Choroid plexus epithelial cell (primary cell): ENCODE results near the gene GREB1L.

ENCODE experiments used
- DNase-seq: peaks from one replicate; pipeline ENCODE4 v3.0.0-alpha.2; 2010; ENCODE audit warnings: low read depth
- H3K4me3 ChIP-seq: 2 replicates; pipeline ENCODE4 v1.5.1; 2011; ENCODE audit warnings: low read depth, mild to moderate bottlenecking, control low read depth, low read length, moderate library complexity
- CTCF ChIP-seq: conservative IDR thresholded peaks from 2 replicates; pipeline ENCODE4 v1.5.1; 2011; ENCODE audit warnings: low read depth, mild to moderate bottlenecking, control low read depth, inconsistent platforms, low read length, moderate library complexity

GREB1L gene

DNA sequence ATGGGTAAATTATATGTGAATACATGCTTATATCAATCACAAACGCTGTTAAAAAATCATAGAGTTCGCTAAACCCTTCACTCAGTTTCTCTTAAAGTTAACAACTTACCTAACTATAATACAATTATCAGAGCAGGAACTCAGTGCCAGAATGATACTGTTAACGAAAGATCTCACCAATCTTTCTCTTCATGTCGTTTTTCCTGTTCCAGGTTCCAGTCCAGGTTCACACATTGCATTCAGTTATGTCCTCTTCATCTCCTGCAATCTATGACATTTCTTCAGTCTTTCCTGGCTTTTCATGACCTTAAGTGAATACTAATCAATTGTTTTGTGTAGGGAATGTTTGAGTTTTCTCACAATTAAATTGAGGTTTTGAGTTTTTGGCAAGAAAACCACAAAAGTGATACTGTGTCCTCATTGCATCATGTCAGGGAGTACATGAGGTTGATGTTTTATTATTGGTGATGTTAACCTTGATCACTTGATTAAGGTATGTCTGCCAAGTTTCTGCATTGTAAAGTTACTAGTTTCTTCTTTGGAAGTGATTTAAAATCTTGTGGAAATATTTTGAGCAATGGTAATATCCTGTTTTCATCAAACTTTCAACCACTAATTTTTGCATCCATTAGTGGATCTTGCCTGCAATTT is 226.6 kb downstream of the GREB1L start:
- no peak overlapping the region for H3K4me3 ChIP-seq
- no peak for DNase-seq
- no peak for TF ChIP-seq CTCF

DNA sequence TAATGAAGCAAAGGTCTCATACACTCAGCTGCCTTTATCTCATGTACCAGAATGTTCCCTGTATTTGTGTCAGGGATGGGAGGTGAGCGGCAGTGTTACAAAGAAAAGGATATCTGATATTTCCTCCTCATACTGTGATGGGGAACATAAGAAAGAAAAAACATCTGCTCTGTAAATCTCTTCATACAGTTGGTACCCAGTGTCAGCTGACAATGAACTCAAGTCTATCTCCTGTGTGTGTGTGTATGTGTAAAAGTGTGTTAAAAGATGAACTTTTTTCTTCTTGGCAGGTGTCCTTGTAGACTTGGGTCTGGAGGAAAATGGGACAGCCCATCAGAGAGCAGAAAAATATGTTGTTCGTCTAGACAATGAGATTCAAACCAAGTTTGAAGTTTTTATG is 230.7 kb downstream of the GREB1L start:
- DNase-seq = no peak
- no peak for TF ChIP-seq CTCF
- no peak overlapping the region for H3K4me3 ChIP-seq

- no peak for TF ChIP-seq CTCF
- no peak for DNase-seq
- no peak overlapping the region for H3K4me3 ChIP-seq
Observed at GRCh38 chr18:21474621-21475020, 232.6 kb downstream of the GREB1L start.

DNA sequence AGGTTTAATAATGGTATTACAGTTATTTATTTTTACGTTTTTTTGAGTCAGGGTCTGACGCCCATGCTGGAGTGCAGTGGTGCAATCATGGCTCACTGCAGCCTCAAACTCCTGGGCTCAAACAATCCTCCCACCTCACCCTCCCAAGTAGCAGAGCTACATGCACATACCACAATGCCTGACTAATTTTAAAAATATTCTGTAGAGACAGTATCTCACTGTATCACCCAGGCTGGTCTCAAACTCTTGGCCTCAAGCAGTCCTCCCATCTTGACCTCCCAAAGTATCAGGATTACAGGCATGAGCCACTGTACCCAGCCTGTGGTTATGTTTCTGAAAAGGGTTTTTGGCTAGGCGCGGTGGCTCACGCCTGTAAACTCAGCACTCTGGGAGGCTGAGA is 237.7 kb downstream of the GREB1L start:
- no peak for DNase-seq
- H3K4me3 ChIP-seq = no peak overlapping the region
- TF ChIP-seq CTCF = no peak

DNA sequence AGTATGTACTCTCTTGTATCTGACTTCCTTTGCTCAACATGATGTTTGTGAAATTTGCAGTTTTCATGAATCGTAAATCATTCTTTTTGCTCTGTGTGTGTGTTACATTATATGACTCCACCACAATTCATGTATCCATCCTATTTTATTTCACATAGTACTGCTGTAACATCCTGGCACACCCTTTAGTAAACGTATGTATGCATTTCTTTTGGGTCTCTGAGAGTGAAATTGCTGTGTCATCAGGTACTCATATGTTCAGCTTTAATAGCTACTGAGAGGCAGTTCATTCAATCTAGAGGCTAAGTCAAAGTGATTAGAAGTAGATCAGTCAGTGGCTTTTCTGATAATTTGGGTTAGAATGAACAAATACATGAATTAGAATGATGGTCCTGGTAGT is 239.7 kb downstream of the GREB1L start:
- no peak for TF ChIP-seq CTCF
- no peak for DNase-seq
- H3K4me3 ChIP-seq = no peak overlapping the region

GRCh38 chr18:21483051-21483450 is 241.0 kb downstream of the GREB1L start:
- DNase-seq = no peak
- H3K4me3 ChIP-seq = no peak overlapping the region
- TF ChIP-seq CTCF = no peak

DNA sequence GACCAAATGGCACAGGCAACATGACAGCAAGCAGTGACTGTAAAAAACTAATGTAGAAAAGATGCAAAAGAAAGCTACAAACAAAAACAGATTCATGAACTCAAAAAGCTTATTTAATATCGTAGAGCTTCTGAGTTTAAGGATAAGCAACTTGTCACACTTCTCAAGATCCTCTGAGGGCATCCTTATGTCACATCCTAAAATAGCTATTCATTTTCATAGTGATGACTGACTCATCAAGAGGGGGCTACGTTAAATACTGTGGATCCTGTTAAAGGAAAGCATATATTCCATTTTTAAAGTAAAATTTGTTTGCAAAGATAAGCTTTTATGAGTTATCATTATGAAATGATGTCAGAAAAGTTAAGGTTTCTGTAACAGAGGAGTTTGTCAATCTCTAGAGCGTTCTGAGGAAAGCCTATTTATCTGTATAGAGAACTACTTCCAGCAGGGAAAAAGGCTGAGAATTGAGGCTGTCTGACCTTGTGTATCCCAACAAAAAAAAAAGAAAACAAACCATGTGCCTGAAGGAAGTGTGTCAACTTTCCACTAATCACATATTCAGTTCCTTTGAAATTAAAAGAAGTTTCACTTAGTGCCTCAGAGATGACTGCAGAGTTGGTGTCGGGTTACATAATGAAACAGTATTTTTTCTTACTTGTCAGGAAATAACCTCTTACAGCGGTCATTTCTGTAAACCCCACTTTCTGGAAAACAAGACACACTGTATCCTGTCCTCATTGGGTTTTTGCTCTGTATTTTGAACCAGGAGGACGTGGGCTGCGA is 243.0 kb downstream of the GREB1L start:
- no peak for TF ChIP-seq CTCF
- no peak overlapping the region for H3K4me3 ChIP-seq
- peak; percentile 57 for DNase-seq
